SU-DHL-6 (cell line): ENCODE data around the gene ANKK1.

Experiments
- CTCF ChIP-seq: fragments of 200-600 bp; sonication (generic); IDR thresholded peaks from one replicate; pipeline ENCODE4 v1.5.1; 2017; ENCODE audit warnings: antibody characterized with exemption, mild to moderate bottlenecking, low read length, moderate library complexity; ENCODE audit not compliant: insufficient read depth, poor library complexity, severe bottlenecking
- EZH2phosphoT487 ChIP-seq: fragments of 200-600 bp; sonication (generic), shearing (Covaris generic); conservative IDR thresholded peaks from 2 replicates; pipeline ENCODE4 v1.6.1; 2018; ENCODE audit warnings: mild to moderate bottlenecking, antibody characterized with exemption, low read length, moderate library complexity, mixed read lengths

GRCh38 chr11:113345978-113346377 is 41.6 kb upstream of the ANKK1 start:
- TF ChIP-seq CTCF, result no peak
- TF ChIP-seq EZH2phosphoT487, result no peak
